A549 (cell line): Measurements from ENCODE around the gene CYB5D1. TPM values are rescaled to one million over a fixed set of nuclear protein-coding genes. Genes with fewer than 3 reads are reported as not detected.

Experiments
- ATAC-seq, 2 experiments: fragments of 200-7000 bp in 1 of 2; fragments of >200 bp in 1 of 2; cut with Nextera tagmentation in 1 of 2; cut with Tn5 transposase in 1 of 2; 3 replicates each; pipeline versions ENCODE4 v1.8.0 to v1.9.1; 2018 to 2020; ENCODE audit warnings: mild to moderate bottlenecking in 1 of 2, moderate library complexity in 1 of 2
- CTCF ChIA-PET: fragments of 300-600 bp; sonication (Branson Sonifier 250); formaldehyde crosslinking; extraction: SDS; loops from one replicate; lab custom pipeline; 2021; ENCODE audit warnings: antibody characterized with exemption, inconsistent platforms; lab: Yijun Ruan, JAX
- POLR2A ChIA-PET: fragments of 350-600 bp; formaldehyde crosslinking; extraction: SDS; loops from one replicate; lab custom pipeline; 2021; ENCODE audit warnings: antibody characterized with exemption, inconsistent platforms; lab: Yijun Ruan, JAX
- DNase-seq, 2 experiments: peaks; one replicate each; pipeline versions ENCODE4 v3.0.0 to v3.0.0-alpha.2; 2011 to 2016; ENCODE audit warnings: low read depth in 1 of 2, low spot score in 1 of 2
- FAIRE-seq: peaks from 2 replicates; lab custom pipeline; 2011; peaks lifted over from hg19 to GRCh38; lab: Jason Lieb, UNC
- H3K27ac ChIP-seq, 2 experiments: fragments of >200 bp; sonication (Bioruptor Twin); formaldehyde crosslinking; 3 replicates each; pipeline ENCODE4 v1.5.1; 2016 to 2017
- H3K4me1 ChIP-seq: fragments of >200 bp; sonication (Bioruptor Twin); formaldehyde crosslinking; 3 replicates; pipeline ENCODE4 v1.6.1; 2016
- H3K4me2 ChIP-seq: fragments of >200 bp; sonication (Bioruptor Twin); formaldehyde crosslinking; 3 replicates; pipeline ENCODE4 v1.6.1; 2016
- H3K4me3 ChIP-seq: fragments of >200 bp; sonication (Bioruptor Twin); formaldehyde crosslinking; 3 replicates; pipeline ENCODE4 v1.5.1; 2016
- H3K9me3 ChIP-seq: fragments of >200 bp; sonication (Bioruptor Twin); formaldehyde crosslinking; 3 replicates; pipeline ENCODE4 v1.6.1; 2016
- BCL3 ChIP-seq: fragments of >200 bp; sonication (Bioruptor Twin); formaldehyde crosslinking; IDR thresholded peaks from 3 replicates; pipeline ENCODE4 v1.6.1; 2016
- CBX2 ChIP-seq: fragments of 200-600 bp; sonication (generic); IDR thresholded peaks from 2 replicates; pipeline ENCODE4 v1.6.1; 2016; ENCODE audit warnings: low read depth, mild to moderate bottlenecking, borderline replicate concordance
- CBX8 ChIP-seq: fragments of 200-600 bp; sonication (generic); IDR thresholded peaks from 2 replicates; pipeline ENCODE4 v1.6.1; 2016
- EHF ChIP-seq: fragments of 250-450 bp; sonication (Bioruptor Pico); IDR thresholded peaks from 2 replicates; pipeline ENCODE4 v1.5.0; 2020; ENCODE audit warnings: mild to moderate bottlenecking
- EHMT2 ChIP-seq: fragments of 200-600 bp; sonication (generic); IDR thresholded peaks from 2 replicates; pipeline ENCODE4 v1.6.1; 2016; ENCODE audit warnings: antibody characterized with exemption, low read depth, mild to moderate bottlenecking, moderate library complexity
- ESRRA ChIP-seq: fragments of 150-350 bp; IDR thresholded peaks from 2 replicates; pipeline ENCODE4 v1.6.1; 2014; ENCODE audit warnings: mild to moderate bottlenecking, low read length, borderline replicate concordance
- FOXS1 ChIP-seq: fragments of 250-450 bp; sonication (Bioruptor Pico); IDR thresholded peaks from 2 replicates; pipeline ENCODE4 v1.5.0; 2020; ENCODE audit warnings: mild to moderate bottlenecking, moderate library complexity
- HDAC2 ChIP-seq: fragments of 200-600 bp; sonication (generic); IDR thresholded peaks from 2 replicates; pipeline ENCODE4 v1.6.1; 2016
- HOXA7 ChIP-seq: fragments of 250-450 bp; sonication (Bioruptor Pico); IDR thresholded peaks from 2 replicates; pipeline ENCODE4 v1.5.0; 2020; ENCODE audit warnings: mild to moderate bottlenecking, moderate library complexity
- HOXB13 ChIP-seq: fragments of 250-450 bp; sonication (Bioruptor Pico); IDR thresholded peaks from 2 replicates; pipeline ENCODE4 v1.5.0; 2020; ENCODE audit warnings: low read depth, mild to moderate bottlenecking, moderate library complexity
- MAZ ChIP-seq: fragments of 150-350 bp; IDR thresholded peaks from 2 replicates; pipeline ENCODE4 v1.6.1; 2014; ENCODE audit warnings: antibody characterized with exemption, low read depth, low read length, borderline replicate concordance
- MYC ChIP-seq: IDR thresholded peaks from 2 replicates; pipeline ENCODE4 v1.6.1; 2012; ENCODE audit warnings: mild to moderate bottlenecking, inconsistent platforms, low read length, improper control_type of control experiment, borderline replicate concordance
- NFE2L2 ChIP-seq: fragments of 150-350 bp; conservative IDR thresholded peaks from 2 replicates; pipeline ENCODE4 v1.6.1; 2014; ENCODE audit warnings: low read length
- NR3C1 ChIP-seq: fragments of >200 bp; sonication (Bioruptor Twin); formaldehyde crosslinking; IDR thresholded peaks from 3 replicates; pipeline ENCODE4 v1.6.1; 2017
- POLR2A ChIP-seq: IDR thresholded peaks from 2 replicates; pipeline ENCODE4 v1.6.1; 2012; ENCODE audit warnings: mild to moderate bottlenecking, low read length
- POLR2AphosphoS2 ChIP-seq: conservative IDR thresholded peaks from 2 replicates; pipeline ENCODE4 v1.6.1; 2012; ENCODE audit warnings: low read length, improper control_type of control experiment, inconsistent platforms
- RARB ChIP-seq: fragments of 250-450 bp; sonication (Bioruptor Pico); IDR thresholded peaks from 2 replicates; pipeline ENCODE4 v1.8.0; 2021; ENCODE audit warnings: mild to moderate bottlenecking, moderate library complexity
- RCOR1 ChIP-seq: fragments of 150-350 bp; IDR thresholded peaks from 2 replicates; pipeline ENCODE4 v1.6.1; 2014; ENCODE audit warnings: antibody characterized with exemption, low read length, low read depth
- RNF2 ChIP-seq: fragments of 200-600 bp; sonication (generic); IDR thresholded peaks from 2 replicates; pipeline ENCODE4 v1.6.1; 2016; ENCODE audit warnings: low read depth, mild to moderate bottlenecking, antibody characterized with exemption, moderate library complexity, borderline replicate concordance
- TP53 ChIP-seq: fragments of 250-450 bp; sonication (Bioruptor Pico); IDR thresholded peaks from 2 replicates; pipeline ENCODE4 v1.5.0; 2021; ENCODE audit warnings: mild to moderate bottlenecking, moderate library complexity
- ZC3H11A ChIP-seq: fragments of 450-650 bp; IDR thresholded peaks from 2 replicates; pipeline ENCODE4 v1.6.1; 2014; ENCODE audit warnings: antibody characterized with exemption, mild to moderate bottlenecking
- ZFP36 ChIP-seq: fragments of 450-650 bp; IDR thresholded peaks from 2 replicates; pipeline ENCODE4 v1.6.1; 2014; ENCODE audit warnings: borderline replicate concordance; ENCODE audit not compliant: partially characterized antibody
- WGBS: methylation state at CpG from one replicate; pipeline ENCODE4 v1.1.6; 2017; ENCODE audit errors: missing lambda C conversion rate; 5-methylcytosine and 5-hydroxymethylcytosine counted together
- polyA plus RNA-seq, 4 experiments: library from polyadenylated mRNA; depleted of rRNA in 3 of 4; stranded (reverse); fragments of >200 nt; fragmentation: RNase III in 1 of 4; extraction: RNeasy Plus Mini Kit Qiagen cat#74134 plus additional on column Dnase treatment in 1 of 4; gene quantifications; 2 replicates in 3 of 4; 3 replicates in 1 of 4; pipeline ENCODE4 v1.2.3, GENCODE V29; 2011 to 2017

Gene CYB5D1
- polyA plus RNA-seq, 2 of the 4 experiments (the other 2 are of a cell fraction): 20.4 to 28.2 TPM

GRCh38 chr17:7823581-7824001 lies 34.2 kb upstream of the CYB5D1 start:
- H3K27ac ChIP-seq: no peak overlapping the region
- no peak for ATAC-seq
- WGBS: 84% methylated on average over 20 of the region's 20 CpGs
- H3K4me1 ChIP-seq: no peaks in the 10 kb centered on the region; the same call in 2 of the 3 replicates
- TF ChIP-seq MYC: no peak
- TF ChIP-seq POLR2A: no peak
- no peak for TF ChIP-seq ESRRA
- TF ChIP-seq TP53 (CRISPR knock-in tag): no peak
- no peak for TF ChIP-seq RCOR1
- TF ChIP-seq NFE2L2: no peak
- no peak for TF ChIP-seq EHF (CRISPR knock-in tag)
- ChIA-PET CTCF (interaction anchor here (0.7 to 24.7 kb wide), 28 partner anchors 11 to 566 kb away, joined by 3 to 677 read pairs (median 5); partner anchors contain the start of genes CYB5D1, DNAH2, EFNB3 and KDM6B), POLR2A (no interaction called here)
- no peak overlapping the region for H3K4me2 ChIP-seq
- H3K9me3 ChIP-seq: no peaks in the 10 kb centered on the region
- DNase-seq: no peak
- H3K4me3 ChIP-seq: no peak overlapping the region
- no peak for FAIRE-seq

GRCh38 chr17:7824021-7824924 lies 33.5 kb upstream of the CYB5D1 start:
- WGBS: 64% methylated on average over 9 of the region's 9 CpGs
- Histone ChIP-seq H3K4me1 (no peaks in the 10 kb centered on the region; the same call in 2 of the 3 replicates), H3K4me3 (no peak overlapping the region), H3K27ac (no peak overlapping the region), H3K4me2 (no peak overlapping the region), H3K9me3 (no peaks in the 10 kb centered on the region)
- DNase-seq: no peak
- TF ChIP-seq CBX2: no peak
- TF ChIP-seq HOXB13: no peak
- no peak for TF ChIP-seq CBX8
- no peak for TF ChIP-seq HDAC2
- no peak for TF ChIP-seq NR3C1
- TF ChIP-seq RARB (CRISPR knock-in tag): no peak
- TF ChIP-seq EHMT2: no peak
- TF ChIP-seq MAZ: no peak
- no peak for TF ChIP-seq ZC3H11A
- TF ChIP-seq POLR2AphosphoS2: no peak
- no peak for TF ChIP-seq FOXS1
- no peak for TF ChIP-seq HOXA7 (CRISPR knock-in tag)
- TF ChIP-seq POLR2A: no peak
- no peak for TF ChIP-seq RNF2
- TF ChIP-seq ESRRA: no peak
- TF ChIP-seq ZFP36: no peak
- no peak for TF ChIP-seq BCL3
- FAIRE-seq: no peak
- ATAC-seq: no peak
- POLR2A ChIA-PET: interaction anchor here (1.1 kb wide), 2 partner anchors 18 to 33 kb away, joined by 4 to 5 read pairs; partner anchors contain the start of gene NAA38
- CTCF ChIA-PET: interaction anchor here (0.7 to 24.7 kb wide), 26 partner anchors 8 to 233 kb away, joined by 3 to 677 read pairs (median 9); partner anchors contain the start of genes CYB5D1, DNAH2, KDM6B and NAA38
